Fibroblast of gingiva (primary cell): Measurements from ENCODE around the gene MAPT.
A peak's percentile ranks its signal among the peaks of the same experiment; 100 is the strongest.

Experiments
- DNase-seq: peaks from one replicate; pipeline ENCODE4 v3.0.0-alpha.2; 2011; ENCODE audit warnings: low read depth

The MAPT gene

DNA sequence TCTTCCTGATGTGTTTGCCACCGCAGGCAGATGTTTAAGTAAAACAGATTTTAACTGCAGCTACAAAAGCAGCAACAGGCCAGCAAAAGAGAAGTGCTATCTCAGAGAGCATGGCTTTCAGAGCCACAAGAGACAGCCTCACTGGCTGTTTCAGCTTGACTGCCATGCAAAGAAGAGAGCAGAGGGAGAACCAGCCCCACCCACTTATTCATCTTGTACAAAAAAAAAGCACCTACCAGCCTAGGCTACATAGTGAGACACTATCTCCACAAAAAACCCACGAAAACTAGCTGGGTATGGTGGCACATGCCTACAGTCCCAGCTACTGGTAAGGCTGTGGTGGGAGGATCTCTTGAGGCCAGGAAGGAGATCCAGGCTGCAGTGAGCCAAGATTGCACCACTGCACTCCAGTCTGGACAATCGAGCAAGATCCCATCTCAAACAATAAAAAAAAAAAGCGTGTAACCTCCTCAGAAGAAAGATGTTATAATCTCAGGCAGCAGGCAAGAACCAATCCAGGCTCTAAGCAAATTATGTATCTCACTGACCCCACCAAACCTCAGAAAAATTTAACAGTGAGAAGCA is 134.7 kb downstream of the MAPT start:
- no peak for DNase-seq

DNA sequence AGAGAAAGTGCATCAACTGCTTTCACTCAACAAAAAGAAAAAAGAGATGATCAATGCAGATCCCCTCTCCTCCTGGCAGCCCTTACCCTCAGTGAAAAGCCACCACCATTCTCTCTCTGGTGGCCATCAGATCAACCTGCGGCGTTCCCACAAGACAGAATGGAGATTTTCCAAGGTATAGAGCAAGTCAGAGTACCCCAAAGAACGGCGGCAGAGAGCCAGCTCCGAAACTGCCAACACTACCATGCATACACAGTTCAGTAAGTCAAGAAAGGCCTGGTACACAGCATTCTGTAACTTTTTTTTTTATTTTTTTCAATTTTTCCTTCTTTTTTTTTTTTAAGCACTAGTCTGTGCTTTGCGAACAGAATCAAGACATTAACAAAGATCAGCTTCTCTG is 135.3 kb downstream of the MAPT start:
- DNase-seq: no peak

DNA sequence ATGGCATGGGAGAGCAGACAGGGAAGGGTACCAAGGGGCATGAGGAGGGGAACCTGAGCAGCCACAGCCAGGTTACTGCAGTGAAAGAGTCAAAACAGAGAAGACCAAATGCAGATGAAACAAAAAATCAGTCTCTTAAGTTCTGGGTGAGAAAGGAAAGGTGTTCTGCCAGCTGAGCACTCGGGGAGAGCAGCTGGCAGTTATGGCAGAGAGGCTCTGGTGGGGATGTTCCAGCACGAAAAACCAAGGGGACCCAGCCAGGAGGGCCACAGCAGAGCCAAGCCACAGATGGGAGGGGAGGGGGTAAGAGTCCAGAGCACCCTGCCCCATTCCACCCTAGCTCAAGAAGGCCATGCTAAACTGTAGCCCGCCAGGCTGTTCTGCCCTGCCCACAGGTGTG is 136.4 kb downstream of the MAPT start:
- DNase-seq: no peak

- DNase-seq: no peak
These were observed 137.1 kb downstream of the MAPT start for GRCh38 chr17:46031440-46031839.

GRCh38 chr17:46031920-46032319 is 137.6 kb downstream of the MAPT start:
- DNase-seq: no peak

DNA sequence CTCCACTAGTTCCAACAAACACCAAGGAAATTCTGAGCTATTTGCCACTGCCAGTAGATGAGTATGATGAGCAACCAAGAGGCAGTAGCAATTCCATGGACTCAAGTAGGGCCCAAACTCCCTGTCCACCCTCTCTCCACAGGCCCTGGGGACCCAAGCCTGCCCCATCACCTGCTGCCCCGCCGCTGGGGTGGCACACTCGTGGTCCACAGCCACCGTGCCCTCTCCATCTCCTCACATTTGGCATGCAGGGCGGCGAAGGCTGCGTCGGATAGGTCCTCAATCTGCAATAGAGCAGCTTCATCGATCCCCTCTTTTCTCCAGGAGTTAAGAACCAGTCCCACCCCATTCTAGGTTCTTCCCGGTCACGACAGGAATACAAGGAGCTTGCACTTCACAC is 138.6 kb downstream of the MAPT start:
- DNase-seq: no peak

GRCh38 chr17:46033392-46033791 is 139.0 kb downstream of the MAPT start:
- DNase-seq: no peak

GRCh38 chr17:46035112-46035818 is 140.9 kb downstream of the MAPT start:
- DNase-seq: no peak

DNA sequence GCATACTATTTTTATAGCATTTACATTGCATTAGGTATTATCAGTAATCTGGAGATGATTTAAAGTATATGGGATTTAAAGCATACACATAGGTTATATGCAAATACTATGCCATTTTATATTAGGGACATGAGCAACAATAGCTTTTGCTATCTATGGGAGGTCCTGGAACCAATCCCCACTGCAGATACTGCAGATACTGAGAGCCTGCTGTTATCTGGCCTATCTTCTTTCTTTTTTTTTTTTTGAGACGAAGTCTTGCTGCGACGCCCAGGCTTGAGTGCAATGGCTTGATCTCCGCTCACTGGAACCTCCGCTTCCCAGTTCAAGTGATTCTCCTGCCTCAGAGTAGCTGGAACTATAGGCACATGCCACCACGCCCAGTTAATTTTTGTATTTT is 142.1 kb downstream of the MAPT start:
- no peak for DNase-seq

DNA sequence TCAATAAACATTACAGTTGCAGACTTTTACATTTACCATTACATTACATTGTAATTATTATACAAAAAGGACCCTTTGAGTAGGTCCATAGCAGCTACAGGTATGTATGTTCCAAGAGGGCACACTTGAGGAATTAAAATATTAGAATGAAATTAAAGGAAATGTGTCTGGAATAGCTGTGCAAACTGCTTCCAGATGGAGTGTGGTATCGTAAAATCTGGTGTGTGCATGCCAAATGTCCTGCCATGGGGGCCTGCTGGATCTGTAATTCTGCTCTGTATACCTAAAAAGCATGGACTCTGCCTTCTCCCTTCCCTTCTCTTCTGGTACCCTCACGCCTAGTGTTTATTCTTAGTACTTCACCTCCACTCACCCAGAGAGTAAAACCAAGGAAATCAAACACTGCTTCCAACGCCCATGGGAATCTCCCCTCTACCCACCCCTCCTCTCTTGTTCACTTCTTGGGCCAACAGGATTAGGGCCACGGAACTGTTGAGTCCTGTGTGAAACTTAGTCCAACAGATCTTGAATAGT is 143.4 kb downstream of the MAPT start:
- no peak for DNase-seq

DNA sequence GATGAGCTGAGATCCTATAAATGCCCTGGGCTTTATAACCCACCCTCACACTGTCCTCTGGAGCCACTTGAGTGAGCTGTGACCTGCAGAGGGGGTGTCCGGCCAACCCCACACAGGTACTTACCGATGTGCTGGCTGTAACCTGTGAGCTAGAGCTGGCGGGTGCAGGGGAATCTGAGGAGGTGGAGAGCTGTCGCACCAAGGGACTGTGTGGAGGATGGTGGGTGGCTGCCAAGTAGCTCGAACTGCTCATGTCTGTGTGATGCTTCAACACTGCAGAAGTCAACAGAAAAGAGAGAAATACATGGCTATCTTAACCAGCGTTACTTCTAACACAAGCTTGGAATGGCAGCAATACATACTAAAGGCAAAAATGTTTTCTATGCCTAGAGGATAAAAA is 144.1 kb downstream of the MAPT start:
- DNase-seq: no peak

GRCh38 chr17:46038937-46039336 is 144.6 kb downstream of the MAPT start:
- DNase-seq: no peak

- DNase-seq: no peak
These were observed 145.3 kb downstream of the MAPT start for GRCh38 chr17:46039592-46040186.

DNA sequence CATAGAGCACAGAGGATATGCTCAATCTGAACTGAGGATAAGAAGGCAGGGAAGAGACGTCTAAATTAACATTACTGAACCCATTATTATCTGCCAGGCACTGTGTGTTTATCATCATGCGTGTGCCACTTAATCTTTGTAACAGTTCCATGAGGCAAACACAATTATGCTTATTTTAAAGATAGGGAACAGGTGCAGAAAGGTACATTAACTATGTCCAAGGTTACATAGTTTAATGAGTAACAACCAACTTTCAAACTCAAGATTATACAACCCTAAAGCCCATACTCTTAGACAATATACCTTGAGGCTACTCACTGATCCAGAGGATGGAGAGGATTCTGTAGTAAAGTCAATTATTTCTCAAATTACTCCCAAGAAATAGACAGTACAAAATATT is 147.9 kb downstream of the MAPT start:
- DNase-seq: no peak

GRCh38 chr17:46042925-46043324 is 148.6 kb downstream of the MAPT start:
- no peak for DNase-seq

DNA sequence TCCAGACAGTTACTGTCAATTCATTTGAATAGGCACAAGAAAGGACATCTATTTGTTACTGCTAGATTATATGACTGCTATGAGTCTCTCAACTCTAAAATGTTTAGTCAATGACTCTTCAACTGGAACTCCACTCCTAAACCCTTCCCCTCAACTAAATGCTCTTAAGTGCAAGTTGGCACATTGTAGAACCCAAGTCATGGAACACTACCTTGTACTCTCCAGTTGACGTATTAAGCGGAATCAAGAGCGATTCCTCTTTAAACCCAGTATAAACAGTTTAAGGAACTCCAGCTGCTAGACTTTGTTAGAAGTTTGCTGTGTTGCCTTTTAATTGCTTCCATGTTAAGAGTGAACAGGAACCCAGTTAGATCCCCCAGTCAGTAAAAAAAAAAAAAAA is 149.3 kb downstream of the MAPT start:
- DNase-seq: peak; percentile 23

- DNase-seq: peak; percentile 88
These were observed 150.1 kb downstream of the MAPT start for GRCh38 chr17:46044286-46044928.

GRCh38 chr17:46044989-46045388 is 150.6 kb downstream of the MAPT start:
- DNase-seq: no peak

DNA sequence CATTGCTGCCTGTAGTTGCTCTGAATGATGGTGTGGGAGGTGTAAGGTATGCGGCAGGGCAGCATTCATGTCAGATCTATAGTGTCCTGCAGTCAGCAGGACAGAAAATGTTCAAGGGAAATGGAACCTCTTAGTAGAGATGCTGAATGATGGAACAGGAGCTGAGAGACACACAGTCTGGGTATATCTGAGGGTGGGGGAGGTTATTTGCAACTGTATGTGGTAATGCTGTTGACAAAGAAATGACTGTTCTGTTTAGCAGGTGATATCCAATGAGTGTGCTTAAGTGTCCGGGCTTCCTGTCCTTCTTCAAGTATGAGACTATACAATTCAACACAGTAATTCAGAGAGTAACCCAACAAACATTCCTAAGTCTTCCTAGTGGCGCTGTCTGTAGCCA is 151.3 kb downstream of the MAPT start:
- DNase-seq: no peak

DNA sequence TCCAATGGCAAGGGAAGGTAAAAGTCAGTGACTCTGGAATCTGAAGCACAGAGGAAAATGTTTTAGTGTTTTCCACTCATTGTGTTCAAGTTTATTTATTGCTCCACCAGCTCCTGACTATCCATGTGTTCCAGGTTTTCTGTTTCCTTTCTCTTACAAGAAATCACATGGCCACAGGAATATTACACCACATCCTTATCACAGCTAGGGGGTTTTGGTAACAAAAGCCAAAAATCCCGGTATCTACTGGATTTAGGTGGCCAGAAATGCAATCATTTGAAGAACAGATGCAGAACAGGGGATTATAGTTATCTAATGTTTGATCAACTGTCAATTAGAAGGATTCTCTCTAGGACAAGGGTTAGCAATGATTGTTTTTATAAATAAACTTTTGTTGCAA is 152.6 kb downstream of the MAPT start:
- DNase-seq: peak; percentile 36

GRCh38 chr17:46047398-46047797 is 153.0 kb downstream of the MAPT start:
- DNase-seq: no peak

- no peak for DNase-seq
These were observed 153.5 kb downstream of the MAPT start for GRCh38 chr17:46047856-46048255.

DNA sequence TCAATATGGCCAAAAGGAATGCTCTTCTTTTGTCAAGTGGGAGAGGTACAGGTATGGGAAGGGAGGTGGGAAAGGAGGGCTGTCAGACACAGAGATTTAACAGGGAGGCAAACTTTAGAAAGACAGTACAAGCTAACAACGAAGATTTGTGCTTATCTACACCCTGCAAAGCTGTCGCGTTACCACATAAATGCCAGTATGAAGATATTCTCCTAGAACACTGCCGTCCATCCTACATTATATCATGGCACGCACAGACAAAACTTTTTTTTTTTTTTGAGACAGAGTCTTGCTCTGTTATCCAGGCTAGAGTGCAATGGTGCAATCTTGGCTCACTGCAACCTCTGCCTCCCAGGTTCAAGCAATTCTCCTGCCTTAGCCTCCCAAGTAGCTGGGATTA is 155.3 kb downstream of the MAPT start:
- no peak for DNase-seq
